Measurements from ENCODE around the gene ZNF32. TPM values are rescaled to one million over a fixed set of nuclear protein-coding genes. Genes with fewer than 3 reads are reported as not detected.

ZNF32 gene
- polyA plus RNA-seq, 1 donor from 2014 or later = 162 TPM

- Histone ChIP-seq H3K9ac (ENCODE audit: low read length) (peak overlapping the region; percentile 87), H3K4me2 (ENCODE audit: low read length) (peak overlapping the region; percentile 89), H3K79me2 (replicated peaks; ENCODE audit: insufficient read depth, low read length) (peaks cover 4% of the 10 kb centered on the region), H2AFZ (ENCODE audit: low read depth, low read length) (peak overlapping the region; percentile 100), H3K27me3 (ENCODE audit: insufficient read depth, low read depth, low read length) (no peaks in the 10 kb centered on the region), H4K20me1 (ENCODE audit: insufficient read depth) (no peaks in the 10 kb centered on the region), H3F3A (ENCODE audit: insufficient read depth, low read length, poor library complexity, severe bottlenecking) (no peaks in the 10 kb centered on the region), H3K9me2 (ENCODE audit: insufficient read depth, low read length) (no peaks in the 10 kb centered on the region), H3K9me3 (ENCODE audit: low read length) (peaks cover 20% of the 10 kb centered on the region), H3K36me3 (ENCODE audit: insufficient read depth, low read length) (peaks cover 23% of the 10 kb centered on the region), H3K27ac (ENCODE audit: low read length) (peak overlapping the region; percentile 64), H3K4me3 (ENCODE audit: low read length) (peak overlapping the region; percentile 80)
- TF ChIP-seq MXI1 (conservative IDR thresholded peaks at IDR 0.05; ENCODE audit: poor library complexity, severe bottlenecking) (no peak), EP300 (conservative IDR thresholded peaks at IDR 0.05; ENCODE audit: poor library complexity, severe bottlenecking) (no peak), POLR2AphosphoS5 (IDR thresholded peaks at IDR 0.05) (no peak), TAF1 (IDR thresholded peaks at IDR 0.05; ENCODE audit: low read depth) (no peak), EZH2 (IDR thresholded peaks at IDR 0.05; ENCODE audit: borderline replicate concordance, insufficient read depth, low read length, poor library complexity, severe bottlenecking) (no peak), REST (IDR thresholded peaks at IDR 0.05; ENCODE audit: borderline replicate concordance) (no peak), RAD21 (conservative IDR thresholded peaks at IDR 0.05) (no peak), CTCF (IDR thresholded peaks at IDR 0.05; ENCODE audit: poor library complexity, severe bottlenecking) (no peak), SMC3 (conservative IDR thresholded peaks at IDR 0.05; ENCODE audit: poor library complexity) (no peak)
Measured at GRCh38 chr10:43649185-43649523, 473 bp upstream of the ZNF32 start.

GRCh38 chr10:43648095-43648397, 635 bp downstream of the ZNF32 start:
- Histone ChIP-seq H3K9me2 (ENCODE audit: insufficient read depth, low read length) (no peaks in the 10 kb centered on the region), H3K4me2 (ENCODE audit: low read length) (peak overlapping the region; percentile 27), H3K9me3 (ENCODE audit: low read length) (peaks cover 31% of the 10 kb centered on the region), H3K9ac (ENCODE audit: low read length) (peak overlapping the region; percentile 87), H3K36me3 (ENCODE audit: insufficient read depth, low read length) (peaks cover 34% of the 10 kb centered on the region), H3K27ac (ENCODE audit: low read length) (peak overlapping the region; percentile 42), H3K79me2 (replicated peaks; ENCODE audit: insufficient read depth, low read length) (peaks cover 4% of the 10 kb centered on the region), H4K20me1 (ENCODE audit: insufficient read depth) (no peaks in the 10 kb centered on the region), H3F3A (ENCODE audit: insufficient read depth, low read length, poor library complexity, severe bottlenecking) (no peaks in the 10 kb centered on the region), H3K4me3 (ENCODE audit: low read length) (peak overlapping the region; percentile 80), H3K27me3 (ENCODE audit: insufficient read depth, low read depth, low read length) (no peaks in the 10 kb centered on the region), H2AFZ (ENCODE audit: low read depth, low read length) (peak overlapping the region; percentile 87)
- TF ChIP-seq SMC3 (conservative IDR thresholded peaks at IDR 0.05; ENCODE audit: poor library complexity) (no peak), REST (IDR thresholded peaks at IDR 0.05; ENCODE audit: borderline replicate concordance) (no peak), EZH2 (IDR thresholded peaks at IDR 0.05; ENCODE audit: borderline replicate concordance, insufficient read depth, low read length, poor library complexity, severe bottlenecking) (no peak), MXI1 (conservative IDR thresholded peaks at IDR 0.05; ENCODE audit: poor library complexity, severe bottlenecking) (no peak), CTCF (IDR thresholded peaks at IDR 0.05; ENCODE audit: poor library complexity, severe bottlenecking) (no peak), TAF1 (IDR thresholded peaks at IDR 0.05; ENCODE audit: low read depth) (no peak), RAD21 (conservative IDR thresholded peaks at IDR 0.05) (no peak), EP300 (conservative IDR thresholded peaks at IDR 0.05; ENCODE audit: poor library complexity, severe bottlenecking) (no peak), POLR2AphosphoS5 (IDR thresholded peaks at IDR 0.05) (no peak)

Data from neural cell (in vitro differentiated cells).